Gastroesophageal sphincter (tissue), 3 donors: ENCODE measurements around the gene C10orf90.

Experiments used
- EP300 ChIP-seq: sonication (generic); formaldehyde crosslinking; IDR thresholded peaks from one replicate; pipeline ENCODE4 v1.6.1; 2017; ENCODE audit warnings: antibody characterized with exemption, mild to moderate bottlenecking
- POLR2A ChIP-seq, 2 donors: fragments of 450-650 bp; IDR thresholded peaks; one replicate each; pipeline ENCODE4 v1.6.1; 2017; ENCODE audit warnings: antibody characterized with exemption in 2 of 2, mild to moderate bottlenecking in 2 of 2, moderate library complexity in 1 of 2
- POLR2AphosphoS5 ChIP-seq: sonication (generic); formaldehyde crosslinking; IDR thresholded peaks from one replicate; pipeline ENCODE4 v1.6.1; 2017; ENCODE audit warnings: antibody characterized with exemption
- TF ChIP-seq, protein P1 (sequence below), 4 experiments: fragments of 200-600 bp in 2 of 4; fragments of 450-650 bp in 2 of 4; sonication (generic) in 1 of 4; IDR thresholded peaks; one replicate each; pipeline ENCODE4 v1.5.1; 2017 to 2019; ENCODE audit warnings: antibody characterized with exemption in 4 of 4, mild to moderate bottlenecking in 2 of 4, moderate library complexity in 2 of 4

DNA sequence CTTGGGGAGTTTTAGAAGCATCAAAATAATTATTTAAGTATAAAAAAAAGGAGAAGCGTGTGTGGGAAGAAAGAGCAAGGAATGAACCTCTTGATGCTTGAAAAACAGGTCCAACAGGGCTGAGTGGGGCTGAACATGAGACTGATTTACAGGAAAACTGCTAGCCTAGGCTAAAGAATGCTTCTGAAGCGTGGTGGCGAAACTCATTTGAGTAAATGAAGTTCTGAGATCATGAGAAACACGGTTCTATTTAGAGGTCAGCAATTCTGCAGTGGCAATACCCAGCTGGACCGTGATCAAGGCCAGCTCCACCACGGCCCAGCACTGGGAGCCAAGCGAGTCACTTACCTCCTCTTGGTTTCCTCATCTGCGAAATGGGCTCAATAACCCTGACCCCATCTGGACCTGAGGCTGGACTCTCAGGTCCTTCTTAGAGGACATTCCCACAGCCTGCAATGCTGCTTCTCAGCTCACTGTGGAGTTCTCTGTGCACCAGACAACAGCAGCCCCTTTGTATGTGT is 142.1 kb downstream of the C10orf90 start:
- TF ChIP-seq, protein P1, sequence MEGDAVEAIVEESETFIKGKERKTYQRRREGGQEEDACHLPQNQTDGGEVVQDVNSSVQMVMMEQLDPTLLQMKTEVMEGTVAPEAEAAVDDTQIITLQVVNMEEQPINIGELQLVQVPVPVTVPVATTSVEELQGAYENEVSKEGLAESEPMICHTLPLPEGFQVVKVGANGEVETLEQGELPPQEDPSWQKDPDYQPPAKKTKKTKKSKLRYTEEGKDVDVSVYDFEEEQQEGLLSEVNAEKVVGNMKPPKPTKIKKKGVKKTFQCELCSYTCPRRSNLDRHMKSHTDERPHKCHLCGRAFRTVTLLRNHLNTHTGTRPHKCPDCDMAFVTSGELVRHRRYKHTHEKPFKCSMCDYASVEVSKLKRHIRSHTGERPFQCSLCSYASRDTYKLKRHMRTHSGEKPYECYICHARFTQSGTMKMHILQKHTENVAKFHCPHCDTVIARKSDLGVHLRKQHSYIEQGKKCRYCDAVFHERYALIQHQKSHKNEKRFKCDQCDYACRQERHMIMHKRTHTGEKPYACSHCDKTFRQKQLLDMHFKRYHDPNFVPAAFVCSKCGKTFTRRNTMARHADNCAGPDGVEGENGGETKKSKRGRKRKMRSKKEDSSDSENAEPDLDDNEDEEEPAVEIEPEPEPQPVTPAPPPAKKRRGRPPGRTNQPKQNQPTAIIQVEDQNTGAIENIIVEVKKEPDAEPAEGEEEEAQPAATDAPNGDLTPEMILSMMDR (IDR thresholded peaks at IDR 0.05) = no peak
- TF ChIP-seq POLR2AphosphoS5 (no peak), POLR2A (IDR thresholded peaks at IDR 0.05) (no peak), EP300 (no peak)
